NCI-H510A (cell line): ENCODE results near the gene RAET1E.
"Not testable (repeated sequence)": the region's sequence is repeated elsewhere in the genome, so short reads cannot be mapped to it uniquely, and the experiment has no call there.

ENCODE experiments used
- DNase-seq: peaks from one replicate; lab custom pipeline; 2025; lab: John Stamatoyannopoulos, UW

RAET1E gene

DNA sequence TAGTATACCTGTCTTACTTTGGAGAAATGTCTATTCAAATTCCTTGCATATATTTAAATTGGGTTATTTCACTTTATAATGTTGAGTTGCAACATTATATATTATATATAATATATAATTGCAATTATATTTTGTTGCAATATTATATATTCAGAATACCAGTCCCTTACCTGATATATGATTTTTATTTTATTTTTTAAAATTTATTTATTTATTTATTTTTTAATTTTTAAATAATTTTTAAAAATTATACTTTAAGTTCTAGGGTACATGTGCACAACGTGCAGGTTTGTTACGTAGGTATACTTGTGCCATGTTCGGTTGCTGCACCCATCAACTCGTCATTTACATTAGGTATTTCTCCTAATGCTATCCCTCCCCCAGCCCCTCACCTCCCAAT is 29.1 kb upstream of the RAET1E start:
- DNase-seq: not testable (repeated sequence)

DNA sequence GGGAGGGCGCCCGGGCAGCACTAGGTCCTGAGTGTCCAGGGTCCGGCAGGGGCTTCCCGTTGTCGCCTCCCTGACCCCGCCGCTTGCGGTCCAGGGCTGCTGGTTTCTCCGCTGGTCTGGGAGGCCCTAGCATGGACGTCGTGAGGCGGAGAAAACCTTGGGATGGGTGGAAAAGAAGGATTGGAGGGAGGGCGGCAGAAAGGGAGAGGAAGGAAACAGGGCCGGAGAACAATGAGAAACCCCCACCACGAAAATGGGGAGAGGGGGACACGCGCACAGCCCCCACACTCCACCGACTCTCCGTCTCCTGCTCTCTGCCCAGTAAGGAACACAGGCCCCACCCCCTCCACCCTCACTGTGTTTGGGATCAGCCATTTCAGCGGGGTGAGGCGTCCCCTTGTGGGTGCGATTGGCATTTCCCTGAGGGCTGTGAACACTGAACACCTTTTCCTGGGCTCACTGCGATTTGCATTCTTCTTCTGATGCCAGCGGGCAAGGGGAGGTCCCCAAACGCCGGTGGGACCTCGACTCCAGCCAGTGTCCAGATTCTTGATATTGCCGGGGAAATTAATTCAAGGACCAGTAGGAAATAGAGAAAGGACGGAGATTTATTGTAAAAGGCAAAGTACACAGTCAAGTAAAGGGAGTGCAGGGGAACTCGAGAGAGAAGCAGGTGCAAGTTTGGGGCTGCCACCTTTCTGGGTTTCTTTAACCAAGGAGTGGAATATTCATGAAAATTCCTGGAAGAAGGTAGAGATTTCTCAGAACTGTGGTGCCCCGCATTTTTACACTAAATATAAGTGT is 28.3 kb upstream of the RAET1E start:
- DNase-seq: peak; percentile 55

DNA sequence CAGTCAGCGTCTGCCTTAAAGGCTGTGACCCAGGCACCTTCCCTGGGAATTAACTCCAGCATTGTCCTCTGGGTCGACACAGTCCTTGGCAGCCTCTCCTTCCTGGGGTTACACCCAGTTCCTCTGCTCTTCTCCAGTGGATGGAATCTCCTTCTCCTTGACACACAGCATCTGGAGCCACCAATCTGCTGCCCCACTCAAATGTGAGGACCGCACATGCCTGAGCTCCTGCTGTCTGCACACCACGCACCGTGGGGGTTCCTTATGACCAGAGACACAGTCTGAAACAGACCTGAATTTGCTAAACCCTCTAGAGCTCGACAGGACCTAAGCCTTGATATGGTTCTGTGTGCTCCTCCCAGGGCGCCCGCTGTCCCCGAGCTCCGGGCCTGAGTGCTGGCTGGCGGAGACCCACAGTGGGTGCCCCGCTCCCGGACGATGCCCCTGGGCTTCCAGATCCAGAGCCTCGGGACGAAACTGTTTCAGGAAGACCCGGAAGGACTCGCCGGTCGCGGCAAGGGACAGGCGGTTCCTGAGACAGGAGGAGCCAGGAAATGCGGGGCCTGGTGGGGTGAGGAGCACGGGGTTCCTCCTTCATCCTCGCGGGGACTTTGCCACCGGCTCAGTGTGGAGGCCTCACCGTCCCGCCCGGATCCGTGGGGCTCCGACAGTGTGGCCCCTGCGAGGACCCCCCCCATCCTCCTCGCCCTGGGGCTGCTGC is 27.5 kb upstream of the RAET1E start:
- DNase-seq: no peak

DNA sequence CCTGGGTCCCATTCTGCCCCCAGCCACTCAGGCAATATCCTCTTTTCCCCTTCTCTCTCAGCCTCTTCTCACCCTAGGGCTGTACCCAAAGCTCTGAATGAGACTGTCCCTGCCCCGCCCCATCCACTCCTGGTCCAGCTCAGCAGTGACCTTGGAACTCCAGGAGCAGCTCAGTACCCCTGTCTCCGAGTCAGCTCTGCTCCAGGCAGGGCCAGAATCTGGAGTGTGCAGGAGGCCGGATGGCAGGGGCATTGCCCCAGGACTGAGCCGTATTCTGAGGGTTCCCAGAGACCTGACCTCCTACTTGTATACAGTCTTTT is 27.0 kb upstream of the RAET1E start:
- no peak for DNase-seq

DNA sequence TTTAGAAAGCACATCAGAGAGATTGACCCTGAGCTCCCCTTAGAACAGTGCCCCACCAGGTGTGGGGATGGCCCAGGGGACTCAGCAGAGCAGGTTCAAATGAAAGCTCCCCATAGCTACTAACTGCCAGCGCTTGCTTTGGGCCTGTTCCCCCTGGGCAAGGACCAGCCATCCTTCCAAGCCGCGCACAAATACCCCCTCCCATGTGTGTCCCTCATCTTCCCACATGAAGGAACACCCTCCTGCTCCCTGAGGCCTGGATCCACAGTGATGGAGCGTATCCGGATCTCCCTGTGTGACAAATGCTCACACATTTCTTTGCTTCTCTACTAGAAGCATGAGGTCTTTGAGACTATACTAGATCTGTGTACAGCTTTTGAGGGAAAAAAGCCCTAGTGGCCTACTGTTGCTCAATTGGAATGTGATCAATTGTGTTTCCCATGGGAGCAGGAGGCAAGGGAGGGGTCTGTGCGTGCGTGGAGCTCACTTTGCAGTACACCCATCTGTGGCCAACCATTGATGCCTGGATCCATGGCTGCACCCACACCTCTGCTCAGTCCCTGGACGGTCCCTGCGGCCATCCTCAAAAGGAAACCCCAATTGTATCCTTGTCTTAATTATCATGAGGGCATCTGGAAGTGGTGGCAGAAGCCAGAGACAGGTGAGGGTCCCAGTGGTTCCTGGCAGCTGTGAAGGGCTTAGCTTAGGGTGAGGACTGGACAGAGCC is 26.5 kb upstream of the RAET1E start:
- no peak for DNase-seq

DNA sequence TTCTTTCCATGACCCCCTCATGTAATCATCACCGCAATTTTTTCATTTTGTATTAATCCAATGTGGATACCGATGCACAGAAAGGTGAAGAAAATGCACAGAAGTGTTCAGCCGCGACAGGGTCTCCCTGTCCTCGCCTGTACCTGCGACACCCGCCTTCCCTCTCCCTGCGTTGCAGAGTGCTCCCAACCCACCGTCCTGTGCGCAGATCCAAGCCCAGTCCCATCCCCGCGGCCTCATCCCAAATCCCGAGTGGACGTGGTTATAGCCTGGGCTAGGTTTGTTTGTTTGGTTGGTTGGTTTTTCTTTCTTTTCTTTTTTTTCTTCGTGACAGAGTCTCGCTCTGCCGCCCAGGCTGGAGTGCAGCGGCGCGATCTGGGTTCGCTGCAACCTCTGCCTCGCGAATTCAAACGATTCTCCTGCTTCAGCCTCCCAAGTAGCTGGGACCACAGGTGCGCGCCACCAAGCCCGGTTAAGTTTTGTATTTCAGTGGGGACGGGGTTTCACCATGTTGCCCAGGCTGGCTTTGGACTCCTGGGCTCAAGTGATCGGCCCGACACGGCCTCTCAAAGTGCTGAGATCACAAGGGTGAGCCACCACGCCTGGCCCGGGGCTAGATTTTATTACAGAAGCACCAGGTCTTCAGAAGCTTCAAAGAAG is 25.5 kb upstream of the RAET1E start:
- no peak for DNase-seq

DNA sequence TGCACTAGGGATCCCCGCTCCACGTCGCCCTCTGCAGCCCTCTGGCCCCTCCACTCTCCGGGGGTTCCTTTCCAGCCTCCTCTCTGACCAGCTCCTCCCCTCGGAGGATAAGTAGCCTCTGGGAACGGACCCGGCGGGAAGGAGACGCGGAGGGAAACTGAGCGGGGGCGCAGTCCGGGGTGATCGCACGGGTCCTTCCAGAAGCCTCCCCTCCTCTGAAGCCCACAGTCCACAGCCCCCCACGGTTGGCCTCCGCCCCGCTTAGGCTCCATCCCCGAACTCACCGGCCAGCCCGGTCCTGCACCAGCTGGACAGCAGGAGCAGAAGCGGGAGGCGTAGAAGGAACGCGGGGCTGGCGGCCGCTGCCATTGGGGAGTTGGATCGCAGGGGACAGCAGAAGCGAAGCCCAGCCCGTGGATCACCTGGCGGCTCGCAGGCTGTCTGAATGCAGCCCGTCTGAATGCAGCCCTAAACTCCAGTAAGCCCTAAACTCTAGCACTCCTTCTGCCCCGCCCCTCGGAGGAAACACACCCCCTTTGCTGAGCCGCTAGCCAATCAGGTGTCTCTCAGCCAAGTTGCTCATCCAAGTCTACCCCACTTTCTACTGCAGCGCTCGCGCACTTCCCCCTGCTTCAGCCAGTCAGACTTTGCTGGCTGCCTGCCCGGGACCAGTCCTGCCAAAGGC is 24.9 kb upstream of the RAET1E start, which contains the start of gene RAET1G:
Gene RAET1G, minus strand, starts transcription at position 480 of the 685 bp plus-strand sequence. Its CDS starts 111 bp downstream, at position 369.
- peak; percentile 38 for DNase-seq

DNA sequence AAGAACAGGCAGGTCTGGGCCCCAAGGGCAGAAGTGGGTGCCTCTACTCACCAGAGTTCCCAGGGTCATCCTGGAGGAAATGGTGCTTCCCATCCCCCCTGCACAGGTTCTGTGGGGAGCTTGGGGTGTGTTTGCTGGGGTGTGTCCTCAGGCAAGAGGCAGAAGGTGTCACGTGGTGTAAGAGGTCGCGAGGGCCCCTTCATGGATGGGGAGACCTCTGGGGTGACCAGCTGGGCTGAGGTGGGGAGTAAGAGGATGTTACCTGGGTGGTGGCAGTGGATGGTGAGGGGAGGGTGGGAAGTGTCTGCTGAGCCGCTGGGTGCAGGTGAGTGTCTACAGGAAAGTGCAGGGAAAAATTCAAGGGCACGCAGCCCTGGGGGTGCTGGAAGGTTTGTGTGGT is 24.2 kb upstream of the RAET1E start:
- not testable (repeated sequence) for DNase-seq

DNA sequence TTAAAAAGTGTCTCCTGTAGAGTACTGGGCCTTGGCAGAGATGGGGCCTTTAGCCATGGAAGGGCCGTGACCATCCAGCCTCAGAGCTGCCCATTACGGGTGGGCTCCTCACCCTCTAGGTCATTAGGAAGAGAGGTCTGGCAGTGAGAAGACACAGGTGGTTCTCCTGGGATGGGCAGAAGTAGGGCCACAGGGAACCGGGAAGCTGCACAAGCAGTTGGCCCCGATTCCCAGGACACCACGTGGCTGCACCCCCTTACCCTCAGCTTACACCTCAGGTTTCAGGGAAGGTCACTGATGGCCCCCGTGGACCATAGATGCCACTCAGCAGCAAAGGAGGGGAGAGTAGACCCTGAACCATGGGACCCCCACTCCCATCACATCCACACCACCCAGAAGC is 23.4 kb upstream of the RAET1E start:
- DNase-seq: no peak

DNA sequence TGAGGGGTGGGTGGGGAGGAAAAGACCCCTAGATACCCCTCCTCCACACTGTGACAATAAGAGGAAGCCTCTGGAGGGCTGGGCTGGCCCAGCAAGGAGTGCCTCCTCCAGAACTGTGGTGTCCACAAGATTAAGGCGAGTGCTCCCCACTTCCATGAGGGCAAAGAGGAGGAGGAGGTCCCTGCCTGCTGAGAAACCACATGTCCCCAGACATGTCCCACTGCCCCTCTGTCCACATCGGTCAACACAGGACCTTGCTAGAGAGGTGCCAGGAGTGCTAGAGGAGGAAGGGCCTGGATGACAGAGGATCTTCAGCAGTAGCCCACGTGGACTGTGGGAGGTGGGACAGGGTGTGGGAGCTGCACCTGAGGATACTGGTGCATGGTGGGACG is 21.9 kb upstream of the RAET1E start:
- no peak for DNase-seq

DNA sequence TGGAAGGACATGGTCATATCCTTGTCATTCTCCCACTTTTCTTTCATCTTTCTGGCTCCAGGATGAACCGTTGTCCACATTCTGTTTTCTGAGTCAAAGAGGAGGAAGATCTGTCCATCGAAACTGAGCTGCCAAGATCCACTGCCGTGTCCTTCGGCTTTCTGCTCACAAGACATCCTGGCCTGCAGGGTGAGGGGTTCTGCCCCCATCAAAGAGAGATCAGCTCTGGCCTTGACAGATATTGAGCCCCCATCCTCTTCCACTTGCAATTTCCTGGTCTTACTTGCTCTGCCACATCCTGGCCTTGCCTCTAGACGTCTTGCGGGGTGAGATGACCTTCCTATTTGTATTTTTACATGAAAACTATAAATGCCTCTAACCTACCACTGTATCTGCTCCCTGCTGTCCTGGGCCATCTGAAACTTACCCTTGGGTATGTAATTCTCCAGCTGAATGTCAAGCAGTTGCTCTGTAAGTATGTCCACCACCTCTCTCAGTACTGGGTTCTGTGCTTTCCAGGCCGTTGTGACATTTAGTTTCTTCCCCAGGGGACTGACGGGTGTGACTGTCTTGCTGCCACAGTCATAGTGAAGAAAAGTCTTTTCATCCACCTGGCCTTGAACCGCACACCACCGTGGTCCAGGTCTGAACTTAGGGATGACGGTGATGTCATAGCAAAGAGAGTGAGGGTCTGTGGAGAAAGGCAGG is 21.4 kb upstream of the RAET1E start:
- DNase-seq: not testable (repeated sequence)

DNA sequence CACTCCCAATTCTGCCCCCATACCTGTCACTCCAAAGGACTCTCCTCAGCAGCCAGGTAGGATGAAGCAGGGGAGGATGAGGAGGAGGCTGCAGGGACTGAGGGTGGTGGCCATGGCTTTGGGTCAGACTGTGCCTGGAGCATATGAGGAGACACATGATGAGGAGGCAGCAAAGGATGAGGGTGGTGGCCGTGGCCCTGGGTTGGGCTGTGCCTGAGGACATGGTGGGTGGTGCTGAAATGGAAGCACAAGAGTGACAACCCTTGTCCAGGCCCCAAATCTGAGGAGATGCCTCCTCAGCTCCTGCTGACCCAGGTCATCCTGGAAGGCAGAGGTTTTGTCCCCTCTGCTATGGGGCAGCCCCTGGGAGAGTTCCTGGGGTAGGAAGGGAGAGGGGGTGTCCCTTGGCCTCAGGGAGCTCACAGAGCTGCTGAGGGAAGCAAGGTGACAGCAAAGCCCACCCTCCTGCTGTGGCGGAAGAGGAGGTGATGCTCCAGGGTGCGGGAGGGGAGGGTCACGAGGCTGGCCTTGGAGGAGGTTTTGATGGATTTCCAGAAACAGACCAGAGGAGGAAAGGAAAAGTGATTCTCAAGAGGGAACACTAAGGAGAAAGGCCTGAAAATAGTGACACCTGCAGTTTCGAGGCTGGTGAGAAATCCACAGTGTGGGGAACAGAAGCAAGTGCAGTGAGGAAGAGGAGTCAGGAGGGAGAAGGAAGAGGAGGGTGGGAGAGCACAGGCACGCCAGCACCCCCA is 20.4 kb upstream of the RAET1E start:
- DNase-seq: no peak

DNA sequence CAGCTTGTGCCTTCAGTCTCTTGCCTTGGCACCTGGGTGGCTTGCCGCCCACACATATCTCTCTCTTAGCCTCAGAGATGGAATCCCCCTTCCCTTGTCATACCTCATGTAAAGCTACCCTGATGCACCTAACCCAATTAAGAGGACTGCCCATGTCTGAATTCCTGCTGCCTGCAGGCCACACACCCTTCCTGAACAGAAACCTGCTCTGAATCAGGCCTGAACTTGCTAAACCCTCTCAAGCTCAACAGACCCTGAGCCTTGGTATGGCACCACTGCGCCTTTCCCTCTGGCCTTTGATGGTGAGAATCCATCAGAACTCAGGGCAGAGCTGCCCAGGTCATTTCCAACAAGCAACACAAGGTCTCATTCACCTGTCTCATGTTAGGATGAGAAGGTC is 19.8 kb upstream of the RAET1E start:
- no peak for DNase-seq

DNA sequence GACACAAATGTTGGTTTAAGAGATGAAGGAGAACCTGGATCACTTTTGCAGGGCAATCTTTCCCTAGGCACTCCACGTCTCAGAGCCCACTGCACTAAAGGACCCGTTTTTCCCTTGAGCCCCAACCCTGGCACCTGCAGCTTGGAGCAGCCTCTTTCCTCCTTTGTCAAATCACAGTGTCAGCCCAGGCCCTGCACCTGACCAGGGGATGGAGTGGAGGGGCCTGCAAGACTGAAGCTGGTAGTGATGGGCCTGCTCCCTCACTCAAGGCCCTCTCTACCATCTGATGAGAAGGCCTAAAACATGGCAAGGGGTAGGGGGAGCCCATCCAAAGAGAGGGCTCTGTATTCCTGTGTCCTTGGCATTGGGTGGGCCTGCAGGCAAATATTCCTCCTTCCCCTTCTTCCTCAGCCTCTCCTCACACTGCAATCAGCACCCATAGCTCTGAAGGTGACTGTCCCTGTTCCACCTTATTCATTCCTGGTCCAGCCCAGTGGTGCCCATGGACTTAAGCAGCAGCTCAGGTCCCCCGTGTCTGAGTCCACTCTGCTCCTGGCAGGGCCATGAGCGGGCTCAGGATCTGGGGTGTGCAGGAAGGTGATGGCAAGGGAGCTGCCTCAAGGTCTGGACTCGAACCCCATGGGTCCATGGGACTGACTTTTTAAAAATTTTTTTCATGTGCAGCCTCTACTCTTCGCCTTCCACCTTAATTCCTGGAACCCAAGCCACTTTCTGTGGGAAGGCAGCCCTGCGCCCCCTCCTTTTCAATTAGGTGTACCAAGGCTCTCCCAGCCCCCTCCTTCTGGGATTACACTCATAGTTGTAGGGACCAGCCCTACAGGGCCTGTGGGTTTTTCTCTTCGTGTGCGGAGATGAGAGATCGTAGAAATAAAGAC is 18.3 kb upstream of the RAET1E start:
- no peak for DNase-seq

DNA sequence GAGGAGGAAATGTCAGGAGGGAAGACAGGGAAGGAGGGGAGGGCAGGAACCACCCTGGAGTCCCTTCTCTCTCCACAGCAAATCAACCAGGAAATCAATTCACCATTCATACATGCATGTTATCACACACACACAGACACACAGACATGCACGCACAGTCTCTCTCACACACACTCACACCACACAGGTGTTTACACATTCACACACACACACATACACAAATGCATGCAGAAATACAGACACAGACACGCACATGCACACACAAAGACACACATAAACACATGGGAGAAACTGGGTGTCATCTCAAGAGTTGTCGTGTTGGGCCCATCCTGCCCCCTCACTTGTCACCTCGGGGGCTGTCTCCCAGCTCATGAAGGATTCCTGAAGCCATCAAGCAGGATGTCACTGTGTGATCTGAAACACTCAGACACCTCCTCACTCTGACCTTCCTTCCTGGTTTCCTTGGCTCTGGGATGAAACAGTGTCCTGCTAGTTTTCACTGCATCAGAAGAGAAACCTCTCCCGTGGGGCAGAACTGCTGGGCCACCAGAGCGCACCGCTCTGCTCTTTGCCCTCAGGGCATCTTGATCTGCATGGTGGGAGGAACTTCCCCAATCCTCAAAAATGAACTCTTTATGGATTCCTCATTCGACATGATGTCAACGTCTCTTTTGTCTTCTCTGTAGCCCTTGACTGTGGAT is 15.8 kb upstream of the RAET1E start:
- no peak for DNase-seq

DNA sequence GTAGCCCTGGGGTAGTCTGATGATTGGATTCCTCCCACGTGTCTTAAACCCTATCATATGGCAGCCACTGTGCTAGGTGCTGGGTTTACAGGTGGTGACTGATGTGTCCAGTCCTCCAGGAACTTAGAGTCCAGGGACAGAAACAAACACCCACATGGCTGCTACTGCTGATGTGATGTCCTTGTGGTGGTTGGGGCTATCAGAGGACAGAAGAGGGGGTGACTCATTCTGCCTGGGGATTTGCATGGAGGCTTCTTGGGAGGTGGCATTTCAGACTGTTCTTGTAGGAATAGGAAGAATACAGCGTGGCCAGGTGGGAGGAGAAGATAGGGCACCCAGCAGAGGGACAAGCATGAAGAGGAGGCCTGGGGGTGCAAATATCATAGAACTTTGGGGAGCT is 15.2 kb upstream of the RAET1E start:
- no peak for DNase-seq

DNA sequence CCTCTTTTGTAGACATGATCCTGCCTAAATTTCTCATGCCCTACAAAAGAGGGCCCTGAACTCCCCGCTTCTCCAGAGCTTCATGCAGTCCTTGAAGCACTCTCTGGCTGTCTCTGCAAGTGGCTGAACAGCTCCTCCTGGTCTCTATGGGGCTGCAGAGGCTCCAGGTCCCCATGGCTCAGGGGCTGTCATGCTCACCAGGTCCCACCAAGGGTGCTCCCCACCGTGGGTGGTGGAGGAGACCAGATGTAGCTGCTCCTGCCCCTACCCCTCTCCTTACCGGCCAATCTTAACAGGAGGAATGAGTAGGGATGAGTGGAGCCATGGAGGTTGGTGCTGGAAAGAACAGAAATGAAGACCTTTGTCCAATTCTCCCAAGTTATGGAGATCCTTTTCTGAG is 14.8 kb upstream of the RAET1E start:
- DNase-seq: not testable (repeated sequence)

DNA sequence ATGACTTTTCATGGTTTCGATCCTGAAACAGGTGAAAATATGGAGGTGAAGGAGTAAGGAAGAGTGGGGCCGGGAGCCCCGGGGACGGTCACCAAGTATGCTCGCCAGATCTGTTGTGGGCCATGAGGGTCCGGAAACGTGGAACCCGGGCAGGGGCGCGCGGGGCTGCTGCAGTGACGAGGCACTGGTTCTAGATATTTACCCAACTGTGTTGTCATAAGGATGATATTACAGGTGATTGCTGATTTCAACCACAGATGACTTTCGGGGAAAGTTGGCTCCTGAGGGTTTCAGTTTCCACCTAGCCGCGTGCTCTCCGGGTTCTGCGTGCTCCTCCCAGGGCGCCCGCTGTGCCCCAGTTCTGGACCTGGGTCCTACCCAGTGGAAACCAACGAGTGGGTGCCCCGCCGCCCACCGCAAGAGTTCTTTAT is 12.8 kb upstream of the RAET1E start:
- DNase-seq: no peak
